ENCODE measurements around the gene MKNK1. TPM values are rescaled to one million over a fixed set of nuclear protein-coding genes. Genes with fewer than 3 reads are reported as not detected.

MKNK1 gene
- total and polyA plus RNA-seq, 7 donors = 19.3 to 52.6 (median 34.6) TPM

DNA sequence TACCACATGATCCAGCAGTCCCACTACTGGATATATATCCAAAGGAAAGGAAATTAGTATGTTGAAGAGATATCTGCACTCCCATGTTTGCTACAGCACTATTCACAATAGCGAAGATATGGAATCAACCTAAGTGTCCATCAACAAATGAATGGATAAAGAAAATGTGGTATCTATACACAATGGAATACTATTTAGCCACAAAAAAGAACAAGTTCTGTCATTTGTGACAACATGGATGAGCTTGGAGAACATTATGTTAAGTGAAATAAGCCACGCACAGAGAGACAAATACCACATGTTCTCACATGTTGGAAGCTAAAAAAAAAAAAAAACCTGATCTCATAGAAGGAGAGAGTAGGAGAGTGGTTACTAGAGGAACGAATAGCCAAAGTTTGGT lies 46.4 kb upstream of the MKNK1 start:
- no peak for DNase-seq
- H3K36me3 ChIP-seq (ENCODE audit: insufficient read depth in 1 of 2, low read depth in 1 of 2) = peaks cover 10 to 78% of the 10 kb centered on the region in 2 donors
- no peaks in the 10 kb centered on the region for H3K27me3 ChIP-seq (ENCODE audit: insufficient read depth in 3 of 3, low read length in 2 of 3)
- peaks cover 2% of the 10 kb centered on the region for H3K9me3 ChIP-seq
- 57 to 98% (median 97%) methylated on average over 3 of the region's 3 CpGs for WGBS, 3 donors
- no peak overlapping the region for H3K27ac ChIP-seq
- ATAC-seq = no peak
- no peaks in the 10 kb centered on the region for H3K4me1 ChIP-seq
- intact Hi-C loops (cut with DNase I) = no loop called here
- TF ChIP-seq, protein P1, sequence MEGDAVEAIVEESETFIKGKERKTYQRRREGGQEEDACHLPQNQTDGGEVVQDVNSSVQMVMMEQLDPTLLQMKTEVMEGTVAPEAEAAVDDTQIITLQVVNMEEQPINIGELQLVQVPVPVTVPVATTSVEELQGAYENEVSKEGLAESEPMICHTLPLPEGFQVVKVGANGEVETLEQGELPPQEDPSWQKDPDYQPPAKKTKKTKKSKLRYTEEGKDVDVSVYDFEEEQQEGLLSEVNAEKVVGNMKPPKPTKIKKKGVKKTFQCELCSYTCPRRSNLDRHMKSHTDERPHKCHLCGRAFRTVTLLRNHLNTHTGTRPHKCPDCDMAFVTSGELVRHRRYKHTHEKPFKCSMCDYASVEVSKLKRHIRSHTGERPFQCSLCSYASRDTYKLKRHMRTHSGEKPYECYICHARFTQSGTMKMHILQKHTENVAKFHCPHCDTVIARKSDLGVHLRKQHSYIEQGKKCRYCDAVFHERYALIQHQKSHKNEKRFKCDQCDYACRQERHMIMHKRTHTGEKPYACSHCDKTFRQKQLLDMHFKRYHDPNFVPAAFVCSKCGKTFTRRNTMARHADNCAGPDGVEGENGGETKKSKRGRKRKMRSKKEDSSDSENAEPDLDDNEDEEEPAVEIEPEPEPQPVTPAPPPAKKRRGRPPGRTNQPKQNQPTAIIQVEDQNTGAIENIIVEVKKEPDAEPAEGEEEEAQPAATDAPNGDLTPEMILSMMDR (IDR thresholded peaks at IDR 0.05) = no peak
- H3K4me3 ChIP-seq = no peak overlapping the region

DNA sequence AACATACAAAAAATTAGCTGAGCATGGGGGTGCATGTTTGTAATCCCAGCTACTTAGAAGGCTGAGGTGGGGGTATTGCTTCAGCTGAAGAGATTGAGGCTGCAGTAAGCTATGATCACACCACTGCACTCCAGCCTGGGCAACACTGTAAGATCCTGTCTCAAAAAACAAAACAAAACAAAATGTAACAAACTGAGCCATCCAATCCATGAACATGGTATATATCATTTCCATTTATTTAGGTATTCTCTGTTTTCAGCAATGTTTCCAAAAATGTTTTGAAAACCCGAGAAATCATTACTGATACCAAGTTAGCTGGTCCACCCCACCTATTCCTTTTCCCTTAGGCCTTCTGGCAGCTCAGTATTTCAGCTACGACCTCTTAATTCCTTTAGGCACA lies 45.7 kb upstream of the MKNK1 start:
- Histone ChIP-seq H3K9me3 (peaks cover 2% of the 10 kb centered on the region), H3K4me3 (no peak overlapping the region), H3K27ac (no peak overlapping the region), H3K36me3 (ENCODE audit: insufficient read depth in 1 of 2, low read depth in 1 of 2) (peaks cover 10 to 76% of the 10 kb centered on the region in 2 donors), H3K27me3 (ENCODE audit: insufficient read depth in 3 of 3, low read length in 2 of 3) (no peaks in the 10 kb centered on the region), H3K4me1 (no peaks in the 10 kb centered on the region)
- intact Hi-C loops (cut with DNase I) = no loop called here
- 89 to 100% (median 98%) methylated on average over 2 of the region's 2 CpGs for WGBS, 3 donors
- TF ChIP-seq, protein P1 (IDR thresholded peaks at IDR 0.05) = no peak
- DNase-seq (no peak), ATAC-seq (no peak)

GRCh38 chr1:46647611-46648010 lies 43.5 kb upstream of the MKNK1 start:
- Histone ChIP-seq H3K4me1 (no peaks in the 10 kb centered on the region), H3K9me3 (peaks cover 2% of the 10 kb centered on the region), H3K4me3 (no peak overlapping the region), H3K27me3 (ENCODE audit: insufficient read depth in 3 of 3, low read length in 2 of 3) (no peaks in the 10 kb centered on the region), H3K27ac (no peak overlapping the region), H3K36me3 (ENCODE audit: insufficient read depth in 1 of 2, low read depth in 1 of 2) (peaks cover 4 to 64% of the 10 kb centered on the region in 2 donors)
- TF ChIP-seq, protein P1 (IDR thresholded peaks at IDR 0.05) = no peak
- intact Hi-C loops (cut with DNase I) = no loop called here
- DNase-seq = no peak
- no peak for ATAC-seq
- WGBS, 3 donors = 97 to 98% (median 97%) methylated on average over 3 of the region's 3 CpGs

GRCh38 chr1:46646844-46647243 lies 42.8 kb upstream of the MKNK1 start:
- H3K4me1 ChIP-seq = no peaks in the 10 kb centered on the region
- WGBS, 3 donors = 93 to 97% (median 93%) methylated on average over 2 of the region's 2 CpGs
- H3K9me3 ChIP-seq = peaks cover 2% of the 10 kb centered on the region
- no peaks in the 10 kb centered on the region for H3K27me3 ChIP-seq (ENCODE audit: insufficient read depth in 3 of 3, low read length in 2 of 3)
- intact Hi-C loops (cut with DNase I) = no loop called here
- ATAC-seq (no peak), DNase-seq (no peak)
- no peak overlapping the region for H3K4me3 ChIP-seq
- TF ChIP-seq, protein P1 (IDR thresholded peaks at IDR 0.05) = no peak
- no peak overlapping the region for H3K27ac ChIP-seq
- peaks cover 9 to 64% of the 10 kb centered on the region in 2 donors for H3K36me3 ChIP-seq (ENCODE audit: insufficient read depth in 1 of 2, low read depth in 1 of 2)

GRCh38 chr1:46646331-46646730 lies 42.3 kb upstream of the MKNK1 start:
- DNase-seq (no peak), ATAC-seq (no peak)
- WGBS, 3 donors = 97 to 98% (median 98%) methylated on average over 1 of the region's 1 CpG
- TF ChIP-seq, protein P1 (IDR thresholded peaks at IDR 0.05) = no peak
- no peak overlapping the region for H3K4me3 ChIP-seq
- intact Hi-C loops (cut with DNase I) = no loop called here
- peaks cover 10 to 69% of the 10 kb centered on the region in 2 donors for H3K36me3 ChIP-seq (ENCODE audit: insufficient read depth in 1 of 2, low read depth in 1 of 2)
- no peaks in the 10 kb centered on the region for H3K4me1 ChIP-seq
- no peaks in the 10 kb centered on the region for H3K27me3 ChIP-seq (ENCODE audit: insufficient read depth in 3 of 3, low read length in 2 of 3)
- H3K27ac ChIP-seq = no peak overlapping the region
- H3K9me3 ChIP-seq = peaks cover 2% of the 10 kb centered on the region

Data from psoas muscle (tissue), 8 donors.